HFFc6 (cell line): ENCODE measurements around the gene KIF26B. TPM values are rescaled to one million over a fixed set of nuclear protein-coding genes. Genes with fewer than 3 reads are reported as not detected.
A peak's percentile ranks its signal among the peaks of the same experiment; 100 is the strongest.

Experiments
- DNase-seq: peaks from one replicate; pipeline ENCODE4 v3.0.0-alpha.2; 2018
- H3K27ac Mint-ChIP-seq: 2 replicates; pipeline ENCODE4 v1.8.0; 2020; ENCODE audit warnings: mild to moderate bottlenecking, mixed read lengths
- H3K27me3 Mint-ChIP-seq: 2 replicates; pipeline ENCODE4 v1.8.0; 2021; ENCODE audit warnings: mild to moderate bottlenecking, moderate library complexity, mixed read lengths; ENCODE audit not compliant: insufficient read depth
- H3K36me3 Mint-ChIP-seq: 2 replicates; pipeline ENCODE4 v1.8.0; 2021; ENCODE audit warnings: low read depth, mixed read lengths
- H3K4me1 Mint-ChIP-seq: 2 replicates; pipeline ENCODE4 v1.8.0; 2020; ENCODE audit warnings: low read depth, mixed read lengths
- H3K4me3 Mint-ChIP-seq: 2 replicates; pipeline ENCODE4 v1.8.0; 2020; ENCODE audit warnings: mild to moderate bottlenecking, moderate library complexity, mixed read lengths
- H3K9me3 Mint-ChIP-seq: 2 replicates; pipeline ENCODE4 v1.8.0; 2020; ENCODE audit warnings: mild to moderate bottlenecking, mixed read lengths
- CTCF ChIP-seq: fragments of 200-600 bp; sonication (generic); IDR thresholded peaks from 2 replicates; pipeline ENCODE4 v1.5.0; 2021; ENCODE audit warnings: antibody characterized with exemption, mild to moderate bottlenecking
- total RNA-seq, 6 experiments: library from RNA; stranded (reverse); fragmentation: NEBNext Ultra II Directional; extraction: Animal tissue kit (Norgen Biotek cat#: 25700); gene quantifications; 2 replicates in 1 of 6; 3 replicates in 5 of 6; pipeline ENCODE4 v1.2.3, GENCODE V29; 2021

KIF26B gene
- total RNA-seq, 6 experiments from 2014 or later: 4.6 to 7.5 (median 5.5) TPM

GRCh38 chr1:245337829-245338484 is 183.2 kb downstream of the KIF26B start:
- Mint-ChIP-seq H3K27ac (no peak overlapping the region), H3K27me3 (peaks cover 3% of the 10 kb centered on the region)

GRCh38 chr1:245338485-245338877 is 183.7 kb downstream of the KIF26B start:
- no peak for TF ChIP-seq CTCF
- H3K27ac Mint-ChIP-seq: no peak overlapping the region
- peaks cover 3% of the 10 kb centered on the region for H3K27me3 Mint-ChIP-seq
- peaks cover 6% of the 10 kb centered on the region; the same call in 1 of the 2 replicates for H3K4me1 Mint-ChIP-seq
- no peak for DNase-seq
- H3K9me3 Mint-ChIP-seq: no peaks in the 10 kb centered on the region
- H3K36me3 Mint-ChIP-seq: no peaks in the 10 kb centered on the region
- no peak overlapping the region for H3K4me3 Mint-ChIP-seq

More at GRCh38 chr1:245337829-245338484, 183.2 kb downstream of the KIF26B start:
- peaks cover 7% of the 10 kb centered on the region; the same call in 1 of the 2 replicates for H3K4me1 Mint-ChIP-seq
- TF ChIP-seq CTCF: no peak
- no peak overlapping the region for H3K4me3 Mint-ChIP-seq
- H3K36me3 Mint-ChIP-seq: no peaks in the 10 kb centered on the region
- no peaks in the 10 kb centered on the region for H3K9me3 Mint-ChIP-seq
- DNase-seq: peak; percentile 4

GRCh38 chr1:245341743-245342142 is 187.0 kb downstream of the KIF26B start:
- H3K27ac Mint-ChIP-seq: no peak overlapping the region
- H3K9me3 Mint-ChIP-seq: no peaks in the 10 kb centered on the region
- no peak overlapping the region for H3K4me3 Mint-ChIP-seq
- DNase-seq: no peak
- peaks cover 3% of the 10 kb centered on the region for H3K27me3 Mint-ChIP-seq
- peaks cover 7% of the 10 kb centered on the region for H3K36me3 Mint-ChIP-seq
- TF ChIP-seq CTCF: no peak
- peaks cover 6% of the 10 kb centered on the region; the same call in 1 of the 2 replicates for H3K4me1 Mint-ChIP-seq

GRCh38 chr1:245345191-245345884 is 190.6 kb downstream of the KIF26B start:
- TF ChIP-seq CTCF: no peak
- Mint-ChIP-seq H3K9me3 (no peaks in the 10 kb centered on the region), H3K4me1 (no peaks in the 10 kb centered on the region), H3K27me3 (peaks cover 3% of the 10 kb centered on the region), H3K27ac (no peak overlapping the region), H3K4me3 (no peak overlapping the region), H3K36me3 (peaks cover 8% of the 10 kb centered on the region)
- no peak for DNase-seq

GRCh38 chr1:245348626-245349025 is 193.8 kb downstream of the KIF26B start:
- Mint-ChIP-seq H3K9me3 (no peaks in the 10 kb centered on the region), H3K4me3 (no peak overlapping the region), H3K4me1 (no peaks in the 10 kb centered on the region), H3K27ac (no peak overlapping the region), H3K27me3 (peaks cover 3% of the 10 kb centered on the region), H3K36me3 (peaks cover 8% of the 10 kb centered on the region)
- TF ChIP-seq CTCF: no peak
- no peak for DNase-seq
